Astrocyte of the spinal cord (primary cell): Measurements from ENCODE around the gene BAG3.

Source experiments
- DNase-seq: peaks from one replicate; pipeline ENCODE4 v3.0.0; 2011; ENCODE audit warnings: low read depth, low spot score
- H3K4me3 ChIP-seq: 2 replicates; pipeline ENCODE4 v1.5.1; 2011; ENCODE audit warnings: low read depth, mild to moderate bottlenecking, low read length, moderate library complexity
- CTCF ChIP-seq: IDR thresholded peaks from 2 replicates; pipeline ENCODE4 v1.5.1; 2012; ENCODE audit warnings: low read depth, mild to moderate bottlenecking, low read length, inconsistent platforms
- in situ Hi-C: cut with HindIII; loops from 2 replicates; pipeline ENCODE4 v1.10.0; 2017; ENCODE audit warnings: low sequenced_read_pairs

The BAG3 gene

GRCh38 chr10:119670717-119671116, 19.5 kb downstream of the BAG3 start:
- DNase-seq: peak; percentile 33
- in situ Hi-C loops: no loop called here
- TF ChIP-seq CTCF: no peak
- no peak overlapping the region for H3K4me3 ChIP-seq

- in situ Hi-C loops: no loop called here
- no peak for TF ChIP-seq CTCF
- no peak for DNase-seq
- H3K4me3 ChIP-seq: no peak overlapping the region
These were observed 20.2 kb downstream of the BAG3 start for GRCh38 chr10:119671381-119671780.

GRCh38 chr10:119672291-119672690, 21.1 kb downstream of the BAG3 start:
- no peak overlapping the region for H3K4me3 ChIP-seq
- no peak for TF ChIP-seq CTCF
- no peak for DNase-seq
- in situ Hi-C loops: no loop called here

GRCh38 chr10:119673271-119673670, 22.1 kb downstream of the BAG3 start:
- in situ Hi-C loops: no loop called here
- H3K4me3 ChIP-seq: no peak overlapping the region
- DNase-seq: peak; percentile 32
- TF ChIP-seq CTCF: no peak

GRCh38 chr10:119675483-119676170, 24.4 kb downstream of the BAG3 start:
- DNase-seq: no peak
- no peak for TF ChIP-seq CTCF
- no peak overlapping the region for H3K4me3 ChIP-seq
- in situ Hi-C loops: no loop called here

- in situ Hi-C loops: no loop called here
- no peak overlapping the region for H3K4me3 ChIP-seq
- no peak for DNase-seq
- no peak for TF ChIP-seq CTCF
These were observed 25.9 kb downstream of the BAG3 start for GRCh38 chr10:119677126-119677525.
